LNCAP (cell line): ENCODE data around the gene PC.

ENCODE experiments used
- TF ChIP-seq, protein P1 (sequence below): fragments of 450-650 bp; IDR thresholded peaks from 2 replicates; pipeline ENCODE4 v1.5.1; 2017; ENCODE audit warnings: mild to moderate bottlenecking

Gene PC

GRCh38 chr11:66951927-66952337 lies 6.3 kb downstream of the PC start:
- TF ChIP-seq, protein P1, sequence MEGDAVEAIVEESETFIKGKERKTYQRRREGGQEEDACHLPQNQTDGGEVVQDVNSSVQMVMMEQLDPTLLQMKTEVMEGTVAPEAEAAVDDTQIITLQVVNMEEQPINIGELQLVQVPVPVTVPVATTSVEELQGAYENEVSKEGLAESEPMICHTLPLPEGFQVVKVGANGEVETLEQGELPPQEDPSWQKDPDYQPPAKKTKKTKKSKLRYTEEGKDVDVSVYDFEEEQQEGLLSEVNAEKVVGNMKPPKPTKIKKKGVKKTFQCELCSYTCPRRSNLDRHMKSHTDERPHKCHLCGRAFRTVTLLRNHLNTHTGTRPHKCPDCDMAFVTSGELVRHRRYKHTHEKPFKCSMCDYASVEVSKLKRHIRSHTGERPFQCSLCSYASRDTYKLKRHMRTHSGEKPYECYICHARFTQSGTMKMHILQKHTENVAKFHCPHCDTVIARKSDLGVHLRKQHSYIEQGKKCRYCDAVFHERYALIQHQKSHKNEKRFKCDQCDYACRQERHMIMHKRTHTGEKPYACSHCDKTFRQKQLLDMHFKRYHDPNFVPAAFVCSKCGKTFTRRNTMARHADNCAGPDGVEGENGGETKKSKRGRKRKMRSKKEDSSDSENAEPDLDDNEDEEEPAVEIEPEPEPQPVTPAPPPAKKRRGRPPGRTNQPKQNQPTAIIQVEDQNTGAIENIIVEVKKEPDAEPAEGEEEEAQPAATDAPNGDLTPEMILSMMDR = no peak

DNA sequence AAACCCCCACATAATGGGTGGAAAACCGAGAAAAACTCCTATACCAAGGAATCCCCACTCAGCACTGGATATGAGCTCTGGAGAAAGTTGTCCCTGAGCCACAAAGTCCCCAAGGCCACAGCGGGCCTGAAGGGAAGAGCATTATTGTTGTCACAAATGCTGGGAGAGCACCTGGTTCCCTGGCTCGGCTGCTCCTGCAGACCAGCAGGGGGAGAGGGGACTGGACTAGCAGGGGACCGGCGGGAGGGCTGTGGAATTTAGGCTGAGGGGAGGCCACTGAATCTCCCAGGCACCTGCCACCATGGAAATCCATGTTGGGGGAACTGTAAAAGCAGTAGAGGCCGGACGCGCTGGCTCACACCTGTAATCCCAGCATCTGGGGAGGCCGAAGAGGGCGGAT lies 7.0 kb downstream of the PC start:
- TF ChIP-seq, protein P1 = no peak

GRCh38 chr11:66950112-66950535 lies 8.1 kb downstream of the PC start:
- TF ChIP-seq, protein P1 = no peak

DNA sequence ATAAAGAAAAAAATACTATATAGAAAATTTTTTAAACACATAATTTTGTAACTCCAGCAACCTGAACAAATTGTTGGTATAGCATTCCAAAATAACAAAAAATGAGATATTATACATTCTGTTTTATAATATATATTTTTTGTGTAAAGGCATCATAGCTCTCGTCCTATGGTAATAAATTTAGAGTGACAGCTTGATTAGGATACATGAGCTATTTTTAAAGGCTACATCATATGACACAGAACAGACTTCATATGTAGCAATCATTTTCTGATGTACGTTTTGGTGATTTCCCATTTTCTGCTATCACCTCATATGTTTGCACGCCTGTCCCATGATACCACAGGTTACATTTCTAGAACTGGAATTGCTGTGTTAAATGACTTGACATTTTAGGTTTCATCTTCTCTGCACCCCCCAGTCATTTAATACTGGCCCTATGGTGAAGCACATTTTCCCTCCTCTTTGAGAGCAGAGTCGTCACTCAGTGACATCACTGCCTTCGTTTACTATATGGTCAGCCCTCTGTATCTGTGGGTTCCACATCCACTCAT lies 19.5 kb downstream of the PC start:
- TF ChIP-seq, protein P1 = no peak

DNA sequence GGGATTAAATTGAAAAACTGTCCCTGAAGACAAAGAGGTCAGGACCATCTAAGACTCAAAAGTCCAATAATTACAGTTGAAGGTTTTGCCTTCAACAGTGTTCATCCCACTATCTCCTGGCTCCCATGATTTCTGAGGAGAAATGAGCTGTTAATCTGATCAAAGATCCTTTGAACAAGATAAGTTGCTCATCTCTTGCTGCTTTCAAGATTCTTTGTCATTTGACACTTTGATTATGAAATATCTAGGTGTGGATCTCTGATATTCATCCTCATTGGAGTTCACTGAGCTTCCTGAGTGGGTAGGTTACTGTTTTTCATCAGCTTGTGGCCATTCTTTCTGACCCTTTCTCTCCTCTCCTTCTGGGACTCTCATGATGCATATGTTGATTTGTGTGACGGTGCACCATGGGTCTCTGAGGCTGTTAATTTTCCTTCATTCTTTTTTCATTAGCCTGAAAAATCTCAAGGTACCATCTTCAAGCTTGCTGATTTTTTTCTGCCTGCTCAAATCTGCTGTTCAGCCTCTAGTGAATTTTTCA lies 20.9 kb downstream of the PC start:
- TF ChIP-seq, protein P1 = no peak

- TF ChIP-seq, protein P1 = no peak
Measured at GRCh38 chr11:66936311-66936711, 21.9 kb downstream of the PC start.

- TF ChIP-seq, protein P1 = no peak
Measured at GRCh38 chr11:66934950-66935779, 23.0 kb downstream of the PC start.
